ENCODE data around the gene DRD2. TPM values are rescaled to one million over a fixed set of nuclear protein-coding genes. Genes with fewer than 3 reads are reported as not detected.

Gene DRD2
- not detected in 2 replicates for total RNA-seq

DNA sequence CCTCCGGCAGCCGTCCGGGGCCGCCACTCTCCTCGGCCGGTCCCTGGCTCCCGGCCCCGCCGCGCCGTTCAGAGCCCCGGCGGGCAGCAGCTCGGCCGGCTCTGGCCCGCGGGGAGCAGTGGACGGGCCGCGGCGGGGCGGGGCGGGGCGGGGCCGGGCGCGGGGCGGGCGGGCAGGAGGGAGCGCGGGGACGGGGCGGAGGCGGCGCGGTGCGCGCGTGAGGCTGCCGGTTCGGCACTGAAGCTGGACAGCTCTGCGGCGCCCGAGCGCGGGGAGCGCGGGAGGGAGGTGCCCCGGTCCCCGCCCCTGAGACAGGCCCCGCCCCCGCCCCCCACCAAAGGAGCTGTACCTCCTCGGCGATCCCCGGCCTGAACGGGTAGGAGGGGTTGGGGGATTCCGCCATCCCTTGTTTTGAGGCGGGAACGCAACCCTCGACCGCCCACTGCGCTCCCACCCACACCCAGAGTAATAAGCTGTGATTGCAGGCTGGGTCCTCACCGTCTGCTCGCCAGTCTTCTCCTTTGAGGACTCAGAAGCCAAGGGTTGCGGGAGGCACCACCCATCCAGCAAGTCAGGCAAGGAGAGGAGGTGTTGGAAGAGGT, at the start of gene DRD2:
Gene DRD2, minus strand, starts transcription at position 239 of the 602 bp plus-strand sequence. CDS start 50,747 bp downstream, outside the sequence.

DNA sequence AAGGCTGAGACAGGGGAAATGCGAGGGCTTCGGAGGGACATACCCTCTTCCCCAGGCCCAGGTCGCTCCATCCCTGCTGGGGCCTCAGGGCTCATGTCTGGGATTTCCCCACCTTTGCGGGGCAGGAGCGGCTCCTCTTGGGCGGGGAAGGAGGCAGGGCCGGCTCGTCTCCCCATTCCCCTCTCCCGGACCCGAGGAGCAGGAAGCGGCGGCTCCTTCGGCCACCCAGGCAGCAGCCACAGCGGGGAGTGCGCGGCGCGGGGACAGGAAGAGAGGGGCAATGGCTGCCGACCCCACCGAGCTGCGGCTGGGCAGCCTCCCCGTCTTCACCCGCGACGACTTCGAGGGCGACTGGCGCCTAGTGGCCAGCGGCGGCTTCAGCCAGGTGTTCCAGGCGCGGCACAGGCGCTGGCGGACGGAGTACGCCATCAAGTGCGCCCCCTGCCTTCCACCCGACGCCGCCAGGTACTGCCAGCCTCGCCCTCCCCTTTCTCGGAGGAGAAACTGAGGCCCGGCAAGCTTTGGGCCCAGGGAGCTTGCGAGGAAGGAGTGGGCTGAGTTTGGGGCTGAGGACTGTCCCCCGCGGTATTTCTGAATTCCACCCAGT, 87.5 kb downstream of the DRD2 start, which contains the start of gene ANKK1:
Gene ANKK1, plus strand, starts transcription at position 175 of the 607 bp plus-strand sequence. Its CDS starts 106 bp downstream, at position 281.

Other genes starting within 250 kb of the DRD2 start
- 5.5 and 6.8 TPM in 2 replicates for gene TTC12, start 160.8 kb downstream of the DRD2 start, total RNA-seq
- not detected in 2 replicates for gene ANKK1, start 87.6 kb downstream of the DRD2 start, total RNA-seq
- 0.13 and 0.16 TPM in 2 replicates for gene TMPRSS5, start 230.9 kb upstream of the DRD2 start, total RNA-seq

Data from bladder microvascular endothelial cell (primary cell).